Measurements from ENCODE around the gene SFXN4.

DNA sequence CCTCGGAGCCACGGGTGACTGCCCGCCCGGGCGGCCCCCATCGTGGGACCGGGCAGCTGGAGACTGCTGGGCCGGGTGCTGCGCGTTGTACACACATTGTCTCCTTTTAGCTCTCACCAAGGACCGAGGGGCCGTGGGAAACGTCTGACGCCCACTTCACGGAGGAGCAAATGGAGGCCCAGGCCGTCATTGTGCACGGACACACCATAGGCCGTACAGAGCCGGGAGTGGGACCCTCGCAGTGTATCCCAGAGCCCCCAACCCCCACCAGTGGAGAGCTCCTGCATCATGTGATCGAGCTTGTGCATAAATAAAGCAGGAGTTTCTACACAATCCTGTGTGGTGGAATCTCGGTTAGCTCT lies 60.9 kb downstream of the SFXN4 start:
- TF ChIP-seq POLR2A (IDR thresholded peaks at IDR 0.05), result no peak
- TF ChIP-seq, protein P1, sequence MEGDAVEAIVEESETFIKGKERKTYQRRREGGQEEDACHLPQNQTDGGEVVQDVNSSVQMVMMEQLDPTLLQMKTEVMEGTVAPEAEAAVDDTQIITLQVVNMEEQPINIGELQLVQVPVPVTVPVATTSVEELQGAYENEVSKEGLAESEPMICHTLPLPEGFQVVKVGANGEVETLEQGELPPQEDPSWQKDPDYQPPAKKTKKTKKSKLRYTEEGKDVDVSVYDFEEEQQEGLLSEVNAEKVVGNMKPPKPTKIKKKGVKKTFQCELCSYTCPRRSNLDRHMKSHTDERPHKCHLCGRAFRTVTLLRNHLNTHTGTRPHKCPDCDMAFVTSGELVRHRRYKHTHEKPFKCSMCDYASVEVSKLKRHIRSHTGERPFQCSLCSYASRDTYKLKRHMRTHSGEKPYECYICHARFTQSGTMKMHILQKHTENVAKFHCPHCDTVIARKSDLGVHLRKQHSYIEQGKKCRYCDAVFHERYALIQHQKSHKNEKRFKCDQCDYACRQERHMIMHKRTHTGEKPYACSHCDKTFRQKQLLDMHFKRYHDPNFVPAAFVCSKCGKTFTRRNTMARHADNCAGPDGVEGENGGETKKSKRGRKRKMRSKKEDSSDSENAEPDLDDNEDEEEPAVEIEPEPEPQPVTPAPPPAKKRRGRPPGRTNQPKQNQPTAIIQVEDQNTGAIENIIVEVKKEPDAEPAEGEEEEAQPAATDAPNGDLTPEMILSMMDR (IDR thresholded peaks at IDR 0.05), result no peak

Measured in right lobe of liver (tissue), 4 donors.